Fibroblast of pulmonary artery (primary cell): ENCODE measurements around the gene PPP1R14D.
A peak's percentile ranks its signal among the peaks of the same experiment; 100 is the strongest.
"Not testable (repeated sequence)": the region's sequence is repeated elsewhere in the genome, so short reads cannot be mapped to it uniquely, and the experiment has no call there.

ENCODE experiments used
- DNase-seq: peaks from one replicate; pipeline ENCODE4 v3.0.0-alpha.2; 2010; ENCODE audit warnings: low read depth
- H3K4me3 ChIP-seq: replicated peaks from 2 replicates; pipeline ENCODE4 v1.5.1; 2011; ENCODE audit warnings: low read depth, mild to moderate bottlenecking, control low read depth, low read length, moderate library complexity
- CTCF ChIP-seq: IDR thresholded peaks from 2 replicates; pipeline ENCODE4 v1.5.1; 2011; ENCODE audit warnings: mild to moderate bottlenecking, control low read depth, low read length, inconsistent platforms; ENCODE audit errors: missing control alignments

PPP1R14D gene

GRCh38 chr15:40871749-40872617, 43.5 kb upstream of the PPP1R14D start:
- TF ChIP-seq CTCF = no peak
- no peak overlapping the region for H3K4me3 ChIP-seq
- no peak for DNase-seq

GRCh38 chr15:40870716-40871115, 42.2 kb upstream of the PPP1R14D start:
- no peak overlapping the region for H3K4me3 ChIP-seq
- DNase-seq = no peak
- TF ChIP-seq CTCF = no peak

GRCh38 chr15:40869686-40870085, 41.2 kb upstream of the PPP1R14D start:
- no peak for DNase-seq
- TF ChIP-seq CTCF = no peak

GRCh38 chr15:40867199-40867598, 38.7 kb upstream of the PPP1R14D start:
- TF ChIP-seq CTCF = no peak
- no peak for DNase-seq
- H3K4me3 ChIP-seq = no peak overlapping the region

More at GRCh38 chr15:40869686-40870085, 41.2 kb upstream of the PPP1R14D start:
- H3K4me3 ChIP-seq = no peak overlapping the region

GRCh38 chr15:40863660-40864270, 35.3 kb upstream of the PPP1R14D start:
- no peak for TF ChIP-seq CTCF
- DNase-seq = no peak
- H3K4me3 ChIP-seq = no peak overlapping the region

GRCh38 chr15:40861147-40861546, 32.6 kb upstream of the PPP1R14D start:
- DNase-seq = not testable (repeated sequence)

GRCh38 chr15:40859206-40859851, 30.8 kb upstream of the PPP1R14D start:
- DNase-seq = peak; percentile 84
- peak; percentile 92 for TF ChIP-seq CTCF
- H3K4me3 ChIP-seq = no peak overlapping the region

More at GRCh38 chr15:40861147-40861546, 32.6 kb upstream of the PPP1R14D start:
- H3K4me3 ChIP-seq = not testable (repeated sequence)
